ENCODE measurements around the gene NECTIN2.

- TF ChIP-seq CTCF (IDR thresholded peaks at IDR 0.05; ENCODE audit: low read depth, low read length) (no peak), EZH2phosphoT487 (IDR thresholded peaks at IDR 0.05; ENCODE audit: low read depth) (no peak)
These were observed 21.3 kb upstream of the NECTIN2 start for GRCh38 chr19:44824761-44825160.
